CD4-positive, alpha-beta T cell treated with Interleukin-17A for 4 hours (primary cell): ENCODE measurements around the gene MRPS30.
"Not testable (repeated sequence)": the region's sequence is repeated elsewhere in the genome, so short reads cannot be mapped to it uniquely, and the experiment has no call there.

Experiments used
- DNase-seq: peaks from one replicate; pipeline ENCODE4 v3.0.0-alpha.2; 2020; ENCODE audit warnings: mixed read lengths

The MRPS30 gene

GRCh38 chr5:44821164-44821563 is 12.4 kb downstream of the MRPS30 start:
- no peak for DNase-seq

DNA sequence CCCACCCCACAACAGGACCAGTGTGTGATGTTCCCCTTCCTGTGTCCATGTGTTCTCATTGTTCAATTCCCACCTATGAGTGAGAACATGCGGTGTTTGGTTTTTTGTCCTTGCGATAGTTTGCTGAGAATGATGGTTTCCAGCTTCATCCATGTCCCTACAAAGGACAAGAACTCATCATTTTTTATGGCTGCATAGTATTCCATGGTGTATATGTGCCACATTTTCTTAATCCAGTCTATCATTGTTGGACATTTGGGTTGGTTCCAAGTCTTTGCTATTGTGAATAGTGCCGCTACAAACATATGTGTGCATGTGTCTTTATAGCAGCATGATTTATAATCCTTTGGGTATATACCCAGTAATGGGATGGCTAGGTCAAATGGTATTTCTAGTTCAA is 15.9 kb downstream of the MRPS30 start:
- DNase-seq, result not testable (repeated sequence)

- DNase-seq, result no peak
Measured at GRCh38 chr5:44827681-44828080, 18.9 kb downstream of the MRPS30 start.

GRCh38 chr5:44828719-44829118 is 20.0 kb downstream of the MRPS30 start:
- no peak for DNase-seq

DNA sequence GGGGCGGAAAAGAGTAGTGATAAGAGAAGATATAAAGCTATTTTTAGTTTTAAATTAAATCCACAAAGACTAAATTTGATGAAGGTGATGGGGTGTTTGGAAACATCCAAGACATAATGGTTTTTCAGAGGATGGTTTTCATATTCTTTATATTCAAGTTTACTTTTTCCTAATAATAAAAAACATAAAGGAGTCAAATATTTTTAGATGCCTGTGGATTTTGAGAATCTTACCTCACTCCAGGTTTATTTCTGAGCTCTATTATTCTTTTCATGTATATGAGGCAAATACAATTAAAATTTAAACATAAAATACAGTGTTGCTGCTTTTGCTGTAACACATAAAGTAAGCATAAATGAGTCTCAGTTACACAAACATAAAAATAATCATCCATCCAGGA is 22.2 kb downstream of the MRPS30 start:
- no peak for DNase-seq

DNA sequence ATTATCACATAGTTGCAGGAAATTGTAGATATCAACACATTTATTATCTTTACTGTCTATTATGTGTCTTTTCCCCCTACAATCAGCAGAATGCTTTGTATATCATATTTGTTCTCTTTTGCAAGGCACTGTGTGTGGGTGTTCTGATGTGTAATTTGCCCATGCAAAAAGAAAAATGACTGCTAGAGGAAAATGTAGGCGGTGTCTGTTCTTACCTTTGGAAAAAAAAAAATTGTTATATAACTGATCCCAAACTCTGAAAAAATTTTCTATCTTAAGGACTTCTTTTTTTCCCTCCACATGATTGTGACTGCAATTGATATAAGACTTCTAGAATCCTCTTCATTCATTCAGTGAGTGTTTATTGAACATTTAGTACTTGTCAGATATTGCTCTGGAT is 24.5 kb downstream of the MRPS30 start:
- DNase-seq, result no peak

GRCh38 chr5:44835693-44836092 is 26.9 kb downstream of the MRPS30 start:
- no peak for DNase-seq

DNA sequence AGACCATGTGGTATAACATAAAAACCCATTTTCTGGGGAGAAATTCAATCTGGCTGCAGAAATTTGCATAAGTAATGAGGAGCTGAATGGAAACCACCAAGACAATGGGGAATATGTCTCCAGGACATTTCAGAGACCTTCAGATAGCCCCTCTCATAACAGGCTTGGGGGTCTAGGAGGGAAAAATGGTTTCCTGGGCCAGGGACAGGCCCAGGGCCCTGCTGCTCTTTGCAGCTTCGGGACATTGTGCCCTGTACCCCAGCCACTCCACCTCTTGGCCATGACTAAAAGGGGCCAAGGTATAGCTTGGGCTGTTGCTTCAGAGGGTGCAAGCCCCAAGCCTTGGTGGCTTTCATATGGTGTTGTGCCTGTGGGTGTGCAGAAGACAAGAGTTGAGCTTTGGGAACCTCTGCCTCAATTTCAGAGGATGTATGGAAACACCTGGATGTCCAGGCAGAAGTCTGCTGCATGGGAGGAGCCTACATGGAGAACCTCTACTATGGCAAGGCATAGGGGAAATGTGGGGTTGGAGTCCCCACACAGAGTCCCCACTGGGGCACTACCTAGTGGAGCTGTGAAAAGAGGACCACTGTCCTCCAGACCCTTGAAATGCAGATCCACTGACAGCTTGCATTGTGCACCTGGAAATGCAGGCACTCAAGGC is 30.4 kb downstream of the MRPS30 start:
- no peak for DNase-seq

DNA sequence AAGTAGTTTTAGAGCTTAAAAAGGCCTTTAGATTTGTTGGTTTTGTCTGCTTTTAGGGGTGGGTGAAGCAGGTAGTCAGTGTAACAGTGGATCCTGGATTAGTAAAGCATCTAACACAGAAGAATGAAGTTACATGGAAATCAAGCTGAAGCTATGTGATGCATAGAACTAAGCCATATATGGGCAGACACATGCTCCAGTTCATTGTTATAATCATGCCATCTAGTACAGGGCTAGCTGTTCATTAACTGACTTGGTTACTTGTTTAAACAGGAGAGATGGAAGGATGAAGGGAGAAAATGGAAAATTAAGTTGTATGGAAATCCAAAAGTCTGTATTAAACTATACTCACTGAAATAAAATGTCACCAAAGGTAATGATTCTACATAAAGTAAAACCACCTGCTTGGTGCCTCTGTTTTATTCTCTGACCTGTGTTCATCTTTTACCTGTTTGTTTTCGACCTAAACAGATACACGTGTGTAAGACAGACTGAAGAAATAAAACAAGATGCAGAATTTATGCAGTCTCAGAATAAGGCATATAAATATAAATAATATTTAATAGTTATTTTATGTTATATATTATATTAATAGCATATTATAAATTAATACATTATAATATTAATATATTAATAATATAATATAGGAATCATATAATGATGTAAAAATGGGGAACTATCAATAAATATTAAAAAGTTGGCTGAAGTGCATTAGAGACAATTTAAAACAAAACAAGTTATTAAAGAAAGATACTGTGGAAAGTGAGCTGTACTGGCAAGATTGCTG is 33.9 kb downstream of the MRPS30 start:
- no peak for DNase-seq

- DNase-seq, result no peak
Measured at GRCh38 chr5:44844744-44845143, 36.0 kb downstream of the MRPS30 start.

DNA sequence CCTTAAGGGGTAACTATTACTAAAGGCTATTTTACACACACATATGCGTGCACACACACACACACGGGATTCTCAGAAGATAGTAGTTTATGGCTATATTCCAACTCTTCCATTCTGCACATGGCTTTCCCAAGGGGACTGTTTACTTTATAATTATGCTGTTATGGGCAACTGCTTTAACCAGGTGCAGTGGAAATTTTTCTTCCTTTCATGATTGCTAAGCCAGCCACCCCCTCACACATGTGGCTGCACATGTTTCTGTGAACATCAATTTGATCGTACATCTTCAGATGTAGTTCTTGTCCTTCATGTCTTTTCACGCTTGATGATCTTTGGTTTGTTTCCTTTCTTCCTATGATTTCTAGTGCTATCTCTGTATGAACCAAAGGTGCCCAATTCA is 37.0 kb downstream of the MRPS30 start:
- DNase-seq, result no peak

DNA sequence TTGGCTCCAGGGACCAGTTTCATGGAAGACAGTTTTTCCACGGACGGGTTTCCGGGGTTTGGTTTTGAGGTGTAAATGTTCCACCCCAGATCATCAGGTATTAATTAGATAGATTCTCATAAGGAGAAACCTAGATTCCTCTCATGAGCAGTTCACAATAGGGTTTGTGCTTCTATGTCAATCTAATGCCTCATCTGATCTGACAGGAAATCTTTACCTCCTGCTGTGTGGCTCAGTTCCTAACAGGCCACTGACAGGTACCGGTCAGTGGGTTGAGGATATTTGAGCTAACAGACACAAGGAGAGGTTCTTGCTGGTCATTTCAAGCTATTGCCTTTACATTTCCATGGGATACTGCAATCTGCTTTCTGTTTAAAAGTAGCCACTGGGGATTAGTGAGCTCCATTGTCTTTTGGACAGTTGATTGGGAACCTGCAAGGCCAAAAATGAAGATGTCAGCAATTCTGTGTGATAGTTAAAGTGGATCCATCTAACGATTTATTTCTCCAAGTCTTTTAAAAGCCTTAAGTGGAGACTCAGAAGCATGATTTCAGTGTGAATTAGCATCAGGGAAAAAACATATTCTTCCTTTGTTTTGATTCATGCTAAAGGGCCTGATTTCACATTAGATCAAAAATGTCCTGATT is 38.6 kb downstream of the MRPS30 start:
- no peak for DNase-seq

GRCh38 chr5:44860267-44860666 is 51.5 kb downstream of the MRPS30 start:
- no peak for DNase-seq

GRCh38 chr5:44862808-44863207 is 54.1 kb downstream of the MRPS30 start:
- DNase-seq, result no peak
